Endothelial cell of umbilical vein (primary cell): ENCODE data around the gene TSPEAR.

Source experiments
- CTCF ChIP-seq, 2 donors: IDR thresholded peaks; 1 replicate in 1 of 2; 2 replicates in 1 of 2; pipeline ENCODE4 v1.5.1; 2011; ENCODE audit warnings: low read length in 2 of 2, mild to moderate bottlenecking in 2 of 2, moderate library complexity in 2 of 2, control low read depth in 1 of 2, inconsistent platforms in 1 of 2, low read depth in 1 of 2; ENCODE audit not compliant: insufficient read depth in 1 of 2; ENCODE audit errors: extremely low read depth in 1 of 2
- EZH2 ChIP-seq: IDR thresholded peaks from 2 replicates; pipeline ENCODE4 v1.6.1; 2012; ENCODE audit warnings: borderline replicate concordance, low read depth, mild to moderate bottlenecking, moderate library complexity, low read length, inconsistent platforms; ENCODE audit not compliant: severe bottlenecking
- FOS ChIP-seq: IDR thresholded peaks from 2 replicates; pipeline ENCODE4 v1.6.1; 2011; ENCODE audit warnings: mild to moderate bottlenecking, low read length, moderate library complexity, borderline replicate concordance; ENCODE audit not compliant: insufficient read depth
- GATA2 ChIP-seq: IDR thresholded peaks from 2 replicates; pipeline ENCODE4 v1.7.0; 2011; ENCODE audit warnings: low read depth, mild to moderate bottlenecking, moderate library complexity, mixed read lengths, low read length; ENCODE audit not compliant: insufficient read length, insufficient read depth
- JUN ChIP-seq: IDR thresholded peaks from 2 replicates; pipeline ENCODE4 v1.6.1; 2011; ENCODE audit warnings: borderline replicate concordance, low read depth; ENCODE audit not compliant: insufficient read length, insufficient read depth
- MAX ChIP-seq: IDR thresholded peaks from 2 replicates; pipeline ENCODE4 v1.6.1; 2011; ENCODE audit not compliant: insufficient read depth, insufficient read length
- MYC ChIP-seq: IDR thresholded peaks from one replicate; pipeline ENCODE4 v1.6.1; 2011; ENCODE audit warnings: mild to moderate bottlenecking, low read depth, low read length
- POLR2A ChIP-seq: IDR thresholded peaks from 2 replicates; pipeline ENCODE4 v1.6.1; 2012; ENCODE audit warnings: low read depth, mild to moderate bottlenecking, control low read depth, low read length
- POLR2AphosphoS5 ChIP-seq: IDR thresholded peaks from 2 replicates; pipeline ENCODE4 v1.6.1; 2012; ENCODE audit warnings: low read depth, mild to moderate bottlenecking, control low read depth, low read length, moderate library complexity; ENCODE audit not compliant: insufficient read depth

- TF ChIP-seq CTCF (IDR thresholded peaks at IDR 0.05; ENCODE audit: extremely low read depth in 1 of 2, insufficient read depth in 1 of 2, low read depth in 1 of 2, low read length in 2 of 2) (no peak), EZH2 (no peak), MYC (no peak), POLR2A (no peak), POLR2AphosphoS5 (no peak), FOS (no peak), MAX (no peak), GATA2 (no peak), JUN (no peak)
Measured at GRCh38 chr21:44758141-44758561, 46.8 kb upstream of the TSPEAR start.
